HCT116 (cell line): Measurements from ENCODE around the gene ZNF512. TPM values are rescaled to one million over a fixed set of nuclear protein-coding genes. Genes with fewer than 3 reads are reported as not detected.

Experiments used
- ATAC-seq: fragments of 200-7000 bp; cut with Tn5 transposase; 2 replicates; pipeline ENCODE4 v1.9.1; 2020; ENCODE audit warnings: mild to moderate bottlenecking, moderate library complexity
- BruUV-seq: library from RNA; stranded (reverse); fragments of 400-500 nt; replicated peaks from 2 replicates; lab custom pipeline; 2021; lab: Mats Ljungman, UMichigan
- CTCF ChIA-PET: fragments of 300-600 bp; sonication (Branson Sonifier 250); formaldehyde crosslinking; loops from one replicate; lab custom pipeline; 2021; ENCODE audit warnings: antibody characterized with exemption; lab: Charles Lee
- POLR2A ChIA-PET: fragments of 300-600, 350-600 bp; sonication (Branson Sonifier 250); formaldehyde crosslinking; loops from one replicate; lab custom pipeline; 2021; ENCODE audit warnings: antibody characterized with exemption; lab: Charles Lee
- RAD21 ChIA-PET, 2 experiments: fragments of 300-600 bp; sonication (Branson Sonifier 250); formaldehyde crosslinking; loops; one replicate each; lab custom pipeline; 2023; ENCODE audit warnings: low total read pairs in 2 of 2; ENCODE audit not compliant: uncharacterized antibody in 2 of 2, unreplicated experiment in 2 of 2, low non-redundant PET in 1 of 2; lab: Charles Lee
- DNase-seq: peaks from one replicate; pipeline ENCODE4 v3.0.0-alpha.2; 2010; ENCODE audit warnings: low read depth, low spot score
- H2AFZ ChIP-seq: fragments of 200-600 bp; shearing (Covaris generic), sonication (generic); 2 replicates; pipeline ENCODE4 v1.6.1; 2017; ENCODE audit warnings: low read depth, mixed run types, mixed read lengths, antibody characterized with exemption, low read length; ENCODE audit not compliant: poor library complexity, severe bottlenecking
- H3K27ac ChIP-seq: 2 replicates; pipeline ENCODE4 v1.5.1; 2012; ENCODE audit warnings: low read depth, low read length
- H3K27me3 ChIP-seq: fragments of 200-600 bp; sonication (generic); 2 replicates; pipeline ENCODE4 v1.6.1; 2016; ENCODE audit warnings: mixed run types, low read length, mixed read lengths; ENCODE audit not compliant: insufficient read depth
- H3K36me3 ChIP-seq, 2 experiments: fragments of 200-500 bp in 1 of 2; fragments of 200-600 bp in 1 of 2; sonication (Bioruptor generic) in 1 of 2; sonication (generic) in 1 of 2; 2 replicates each; pipeline versions ENCODE4 v1.5.1 to v1.6.1; 2014 to 2016; ENCODE audit warnings: low read length in 2 of 2, inconsistent platforms in 1 of 2, mixed read lengths in 1 of 2, mixed run types in 1 of 2; ENCODE audit not compliant: insufficient read depth in 2 of 2, control insufficient read depth in 1 of 2
- H3K4me1 ChIP-seq, 2 experiments: fragments of 200-600 bp in 1 of 2; sonication (generic) in 1 of 2; 2 replicates each; pipeline versions ENCODE4 v1.5.1 to v1.6.1; 2012 to 2017; ENCODE audit warnings: low read length in 2 of 2, inconsistent platforms in 1 of 2, mild to moderate bottlenecking in 1 of 2, mixed read lengths in 1 of 2, mixed run types in 1 of 2, moderate library complexity in 1 of 2; ENCODE audit not compliant: insufficient read depth in 2 of 2, control insufficient read depth in 1 of 2
- H3K4me2 ChIP-seq: fragments of 200-600 bp; sonication (generic); 2 replicates; pipeline ENCODE4 v1.6.1; 2017; ENCODE audit warnings: mixed run types, low read length, mixed read lengths
- H3K4me3 ChIP-seq, 2 experiments: fragments of 200-600 bp in 1 of 2; sonication (generic) in 1 of 2; replicated peaks in 1 of 2; 2 replicates each; pipeline ENCODE4 v1.5.1; 2011 to 2016; ENCODE audit warnings: low read length in 2 of 2, control low read depth in 1 of 2, low read depth in 1 of 2, mild to moderate bottlenecking in 1 of 2, mixed read lengths in 1 of 2, mixed run types in 1 of 2
- H3K79me2 ChIP-seq: fragments of 200-600 bp; sonication (generic); 2 replicates; pipeline ENCODE4 v1.6.1; 2017; ENCODE audit warnings: mild to moderate bottlenecking, mixed run types, low read length, moderate library complexity, mixed read lengths; ENCODE audit not compliant: insufficient read depth
- H3K9ac ChIP-seq: fragments of 200-600 bp; sonication (generic); 2 replicates; pipeline ENCODE4 v1.6.1; 2016; ENCODE audit warnings: low read length, mixed read lengths
- H3K9me2 ChIP-seq: fragments of 200-600 bp; sonication (generic), shearing (Covaris generic); 2 replicates; pipeline ENCODE4 v1.6.1; 2017; ENCODE audit warnings: mixed run types, mild to moderate bottlenecking, moderate library complexity; ENCODE audit not compliant: insufficient read depth
- H3K9me3 ChIP-seq, 2 experiments: fragments of 200-500 bp in 1 of 2; fragments of 200-600 bp in 1 of 2; sonication (Bioruptor generic) in 1 of 2; sonication (generic) in 1 of 2; 2 replicates each; pipeline ENCODE4 v1.6.1; 2014 to 2017; ENCODE audit warnings: low read length in 2 of 2, mixed read lengths in 2 of 2, inconsistent platforms in 1 of 2, low read depth in 1 of 2, mild to moderate bottlenecking in 1 of 2, mixed run types in 1 of 2, moderate library complexity in 1 of 2; ENCODE audit not compliant: control insufficient read depth in 1 of 2, insufficient read depth in 1 of 2
- H4K20me1 ChIP-seq: fragments of 200-600 bp; sonication (generic), shearing (Covaris generic); 2 replicates; pipeline ENCODE4 v1.6.1; 2017; ENCODE audit warnings: mixed run types, mild to moderate bottlenecking, moderate library complexity; ENCODE audit not compliant: insufficient read depth
- CBX3 ChIP-seq: IDR thresholded peaks from 2 replicates; pipeline ENCODE4 v1.6.1; 2012; ENCODE audit warnings: low read depth
- EGR1 ChIP-seq: IDR thresholded peaks from 2 replicates; pipeline ENCODE4 v1.6.1; 2012; ENCODE audit warnings: low read depth
- EZH2phosphoT487 ChIP-seq: fragments of 200-600 bp; IDR thresholded peaks from 2 replicates; pipeline ENCODE4 v1.6.1; 2018; ENCODE audit warnings: antibody characterized with exemption, borderline replicate concordance
- POLR2AphosphoS5 ChIP-seq: IDR thresholded peaks from 2 replicates; pipeline ENCODE4 v1.6.1; 2011; ENCODE audit warnings: mild to moderate bottlenecking, low read depth, low read length, moderate library complexity
- RAD21 ChIP-seq: IDR thresholded peaks from 2 replicates; pipeline ENCODE4 v1.6.1; 2012; ENCODE audit warnings: low read depth, mild to moderate bottlenecking
- TCF7L2 ChIP-seq: IDR thresholded peaks from 2 replicates; pipeline ENCODE4 v1.7.0; 2011; ENCODE audit warnings: borderline replicate concordance, inconsistent platforms; ENCODE audit not compliant: insufficient read depth, insufficient read length; ENCODE audit errors: extremely low read depth
- YY1 ChIP-seq: IDR thresholded peaks from 2 replicates; pipeline ENCODE4 v1.6.1; 2011; ENCODE audit warnings: low read length, low read depth, moderate library complexity, mild to moderate bottlenecking; ENCODE audit not compliant: insufficient replicate concordance; ENCODE audit errors: extremely low read depth
- intact Hi-C: fragments of 100-400 bp; cut with micrococcal nuclease; formaldehyde crosslinking; loops from 2 replicates; pipeline ENCODE4 v1.10.0; 2022
- total RNA-seq: library from RNA; stranded (reverse); gene quantifications from one replicate; pipeline ENCODE4 v1.2.1, GENCODE V29; 2021; ENCODE audit not compliant: unreplicated experiment
- TF ChIP-seq, protein P1 (sequence below), 3 experiments: fragments of 200-600 bp in 1 of 3; sonication (generic) in 1 of 3; IDR thresholded peaks in 2 of 3; conservative IDR thresholded peaks in 1 of 3; 2 replicates each; pipeline ENCODE4 v1.5.1; 2012 to 2017; ENCODE audit warnings: low read depth in 2 of 3, low read length in 2 of 3, antibody characterized with exemption in 1 of 3, borderline replicate concordance in 1 of 3, control low read depth in 1 of 3, mild to moderate bottlenecking in 1 of 3, mixed read lengths in 1 of 3, mixed run types in 1 of 3, moderate library complexity in 1 of 3; ENCODE audit not compliant: insufficient read depth in 1 of 3

ZNF512 gene
- total RNA-seq, 1 experiment from 2014 or later, result 33.0 TPM

DNA sequence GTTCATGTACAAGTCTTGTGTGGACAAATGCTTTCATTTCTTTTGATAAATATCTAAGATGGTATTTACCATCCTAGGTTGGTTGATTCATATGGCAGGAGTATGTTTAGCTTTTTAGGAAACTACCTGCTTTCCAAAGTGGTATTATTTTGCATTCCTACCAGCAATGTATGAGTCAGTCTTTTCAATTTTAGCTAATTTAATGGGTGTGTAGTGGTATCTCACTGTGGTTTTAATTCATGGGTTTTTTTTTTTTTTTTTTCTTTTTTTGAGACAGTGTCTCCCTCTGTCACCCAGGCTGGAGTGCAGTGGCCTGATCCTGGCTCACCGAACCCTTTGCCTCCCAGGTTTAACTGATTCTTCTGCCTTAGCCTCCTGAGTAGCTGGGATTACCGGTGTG, 4.2 kb downstream of the ZNF512 start:
- CTCF ChIA-PET, result no interaction called here
- Histone ChIP-seq H3K36me3 (no peaks in the 10 kb centered on the region), H3K4me1 (peaks cover 0 to 19% of the 10 kb centered on the region in 2 experiments; a peak in 2 of 4 replicates), H3K27me3 (no peaks in the 10 kb centered on the region), H2AFZ (no peak overlapping the region), H3K79me2 (peaks cover 91% of the 10 kb centered on the region), H3K4me3 (no peak overlapping the region), H4K20me1 (0 out of 2 replicates have a peak, but pooled peaks cover 10% of the 10 kb centered on the region), H3K4me2 (no peak overlapping the region), H3K9ac (no peak overlapping the region), H3K9me3 (no peaks in the 10 kb centered on the region), H3K9me2 (no peaks in the 10 kb centered on the region), H3K27ac (no peak overlapping the region)
- DNase-seq (no peak), ATAC-seq (no peak)
- BruUV-seq, result no TSS peak
- POLR2A ChIA-PET, result no interaction called here
- intact Hi-C loops, result loop anchor here (10.0 kb wide), 1 partner anchor 162 kb away; the partner anchor contains the start of gene NRBP1
- RAD21 ChIA-PET, result no interaction called here
- TF ChIP-seq POLR2AphosphoS5 (no peak), YY1 (no peak), RAD21 (no peak), EGR1 (no peak), TCF7L2 (no peak), CBX3 (no peak), EZH2phosphoT487 (no peak)
- TF ChIP-seq, protein P1, sequence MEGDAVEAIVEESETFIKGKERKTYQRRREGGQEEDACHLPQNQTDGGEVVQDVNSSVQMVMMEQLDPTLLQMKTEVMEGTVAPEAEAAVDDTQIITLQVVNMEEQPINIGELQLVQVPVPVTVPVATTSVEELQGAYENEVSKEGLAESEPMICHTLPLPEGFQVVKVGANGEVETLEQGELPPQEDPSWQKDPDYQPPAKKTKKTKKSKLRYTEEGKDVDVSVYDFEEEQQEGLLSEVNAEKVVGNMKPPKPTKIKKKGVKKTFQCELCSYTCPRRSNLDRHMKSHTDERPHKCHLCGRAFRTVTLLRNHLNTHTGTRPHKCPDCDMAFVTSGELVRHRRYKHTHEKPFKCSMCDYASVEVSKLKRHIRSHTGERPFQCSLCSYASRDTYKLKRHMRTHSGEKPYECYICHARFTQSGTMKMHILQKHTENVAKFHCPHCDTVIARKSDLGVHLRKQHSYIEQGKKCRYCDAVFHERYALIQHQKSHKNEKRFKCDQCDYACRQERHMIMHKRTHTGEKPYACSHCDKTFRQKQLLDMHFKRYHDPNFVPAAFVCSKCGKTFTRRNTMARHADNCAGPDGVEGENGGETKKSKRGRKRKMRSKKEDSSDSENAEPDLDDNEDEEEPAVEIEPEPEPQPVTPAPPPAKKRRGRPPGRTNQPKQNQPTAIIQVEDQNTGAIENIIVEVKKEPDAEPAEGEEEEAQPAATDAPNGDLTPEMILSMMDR (IDR thresholded peaks at IDR 0.05 in 2 of 3, conservative IDR thresholded peaks at IDR 0.05 in 1 of 3; ENCODE audit: borderline replicate concordance in 1 of 3, insufficient read depth in 1 of 3, low read depth in 2 of 3, low read length in 2 of 3), result no peak
